ENCODE measurements around the gene RPS6KC1. TPM values are rescaled to one million over a fixed set of nuclear protein-coding genes. Genes with fewer than 3 reads are reported as not detected.

The RPS6KC1 gene
- polyA plus RNA-seq, 4 donors = 5.7 to 11.1 (median 5.8) TPM

- DNase-seq (no peak), FAIRE-seq (no peak)
- Histone ChIP-seq H3K4me1 (ENCODE audit: control insufficient read depth in 3 of 3, insufficient read depth in 2 of 3, low read depth in 1 of 3, low read length in 2 of 3) (no peaks in the 10 kb centered on the region), H3K4me3 (ENCODE audit: low read depth in 1 of 3, low read length in 3 of 3) (no peak overlapping the region), H3K27ac (ENCODE audit: low read depth in 1 of 3, low read length in 2 of 3) (no peak overlapping the region), H3K9me3 (ENCODE audit: control insufficient read depth in 2 of 2, insufficient read depth in 1 of 2, low read depth in 1 of 2, low read length in 1 of 2) (peaks cover 0 to 8% of the 10 kb centered on the region in 2 donors), H3K27me3 (ENCODE audit: control insufficient read depth in 3 of 3, insufficient read depth in 3 of 3, low read length in 3 of 3) (no peaks in the 10 kb centered on the region), H3K36me3 (ENCODE audit: control insufficient read depth in 3 of 3, insufficient read depth in 2 of 3, low read depth in 1 of 3, low read length in 3 of 3) (peaks cover 0 to 6% (median 4%) of the 10 kb centered on the region in 3 donors)
- 61 to 79% (median 72%) methylated on average over 1 of the region's 1 CpG for WGBS, 3 donors
Observed at GRCh38 chr1:213264531-213264930, 213.5 kb downstream of the RPS6KC1 start.

GRCh38 chr1:213266983-213267772 is 216.1 kb downstream of the RPS6KC1 start:
- WGBS, 3 donors = 77 to 88% (median 77%) methylated on average over 2 of the region's 2 CpGs
- H3K27me3 ChIP-seq (ENCODE audit: control insufficient read depth in 3 of 3, insufficient read depth in 3 of 3, low read length in 3 of 3) = no peaks in the 10 kb centered on the region
- no peak overlapping the region for H3K27ac ChIP-seq (ENCODE audit: low read depth in 1 of 3, low read length in 2 of 3)
- no peak for FAIRE-seq
- H3K36me3 ChIP-seq (ENCODE audit: control insufficient read depth in 3 of 3, insufficient read depth in 2 of 3, low read depth in 1 of 3, low read length in 3 of 3) = peaks cover 1 to 6% (median 4%) of the 10 kb centered on the region in 3 donors
- no peaks in the 10 kb centered on the region for H3K4me1 ChIP-seq (ENCODE audit: control insufficient read depth in 3 of 3, insufficient read depth in 2 of 3, low read depth in 1 of 3, low read length in 2 of 3)
- H3K9me3 ChIP-seq (ENCODE audit: control insufficient read depth in 2 of 2, insufficient read depth in 1 of 2, low read depth in 1 of 2, low read length in 1 of 2) = peaks cover 0 to 8% of the 10 kb centered on the region in 2 donors
- no peak overlapping the region for H3K4me3 ChIP-seq (ENCODE audit: low read depth in 1 of 3, low read length in 3 of 3)
- DNase-seq = no peak

- FAIRE-seq = no peak
Observed at GRCh38 chr1:213268221-213268620, 217.2 kb downstream of the RPS6KC1 start.

GRCh38 chr1:213269829-213270228 is 218.8 kb downstream of the RPS6KC1 start:
- Histone ChIP-seq H3K27ac (ENCODE audit: low read depth in 1 of 3, low read length in 2 of 3) (no peak overlapping the region), H3K4me1 (ENCODE audit: control insufficient read depth in 3 of 3, insufficient read depth in 2 of 3, low read depth in 1 of 3, low read length in 2 of 3) (no peaks in the 10 kb centered on the region), H3K4me3 (ENCODE audit: low read depth in 1 of 3, low read length in 3 of 3) (no peak overlapping the region), H3K36me3 (ENCODE audit: control insufficient read depth in 3 of 3, insufficient read depth in 2 of 3, low read depth in 1 of 3, low read length in 3 of 3) (peaks cover 0 to 6% (median 5%) of the 10 kb centered on the region in 3 donors), H3K9me3 (ENCODE audit: control insufficient read depth in 2 of 2, insufficient read depth in 1 of 2, low read depth in 1 of 2, low read length in 1 of 2) (peaks cover 0 to 8% of the 10 kb centered on the region in 2 donors), H3K27me3 (ENCODE audit: control insufficient read depth in 3 of 3, insufficient read depth in 3 of 3, low read length in 3 of 3) (no peaks in the 10 kb centered on the region)
- DNase-seq (no peak), FAIRE-seq (no peak)
- WGBS, 3 donors = 76 to 89% (median 82%) methylated on average over 1 of the region's 1 CpG

More at GRCh38 chr1:213268221-213268620, 217.2 kb downstream of the RPS6KC1 start:
- Histone ChIP-seq H3K36me3 (ENCODE audit: control insufficient read depth in 3 of 3, insufficient read depth in 2 of 3, low read depth in 1 of 3, low read length in 3 of 3) (peaks cover 0 to 6% (median 5%) of the 10 kb centered on the region in 3 donors), H3K4me1 (ENCODE audit: control insufficient read depth in 3 of 3, insufficient read depth in 2 of 3, low read depth in 1 of 3, low read length in 2 of 3) (no peaks in the 10 kb centered on the region), H3K9me3 (ENCODE audit: control insufficient read depth in 2 of 2, insufficient read depth in 1 of 2, low read depth in 1 of 2, low read length in 1 of 2) (peaks cover 0 to 8% of the 10 kb centered on the region in 2 donors), H3K4me3 (ENCODE audit: low read depth in 1 of 3, low read length in 3 of 3) (no peak overlapping the region), H3K27me3 (ENCODE audit: control insufficient read depth in 3 of 3, insufficient read depth in 3 of 3, low read length in 3 of 3) (no peaks in the 10 kb centered on the region), H3K27ac (ENCODE audit: low read depth in 1 of 3, low read length in 2 of 3) (no peak overlapping the region)
- no peak for DNase-seq

GRCh38 chr1:213273546-213273945 is 222.5 kb downstream of the RPS6KC1 start:
- H3K9me3 ChIP-seq (ENCODE audit: control insufficient read depth in 2 of 2, insufficient read depth in 1 of 2, low read depth in 1 of 2, low read length in 1 of 2) = no peaks in the 10 kb centered on the region
- H3K27ac ChIP-seq (ENCODE audit: low read depth in 1 of 3, low read length in 2 of 3) = no peak overlapping the region
- H3K27me3 ChIP-seq (ENCODE audit: control insufficient read depth in 3 of 3, insufficient read depth in 3 of 3, low read length in 3 of 3) = no peaks in the 10 kb centered on the region
- FAIRE-seq = no peak
- no peak overlapping the region for H3K4me3 ChIP-seq (ENCODE audit: low read depth in 1 of 3, low read length in 3 of 3)
- H3K4me1 ChIP-seq (ENCODE audit: control insufficient read depth in 3 of 3, insufficient read depth in 2 of 3, low read depth in 1 of 3, low read length in 2 of 3) = no peaks in the 10 kb centered on the region
- DNase-seq = no peak
- peaks cover 0 to 6% (median 0%) of the 10 kb centered on the region in 3 donors for H3K36me3 ChIP-seq (ENCODE audit: control insufficient read depth in 3 of 3, insufficient read depth in 2 of 3, low read depth in 1 of 3, low read length in 3 of 3)
- WGBS, 3 donors = 71 to 87% (median 80%) methylated on average over 2 of the region's 2 CpGs

GRCh38 chr1:213274140-213274539 is 223.1 kb downstream of the RPS6KC1 start:
- H3K36me3 ChIP-seq (ENCODE audit: control insufficient read depth in 3 of 3, insufficient read depth in 2 of 3, low read depth in 1 of 3, low read length in 3 of 3) = peaks cover 0 to 6% (median 0%) of the 10 kb centered on the region in 3 donors
- H3K27me3 ChIP-seq (ENCODE audit: control insufficient read depth in 3 of 3, insufficient read depth in 3 of 3, low read length in 3 of 3) = no peaks in the 10 kb centered on the region
- H3K4me1 ChIP-seq (ENCODE audit: control insufficient read depth in 3 of 3, insufficient read depth in 2 of 3, low read depth in 1 of 3, low read length in 2 of 3) = no peaks in the 10 kb centered on the region
- H3K27ac ChIP-seq (ENCODE audit: low read depth in 1 of 3, low read length in 2 of 3) = no peak overlapping the region
- FAIRE-seq (no peak), DNase-seq (no peak)
- H3K9me3 ChIP-seq (ENCODE audit: control insufficient read depth in 2 of 2, insufficient read depth in 1 of 2, low read depth in 1 of 2, low read length in 1 of 2) = no peaks in the 10 kb centered on the region
- H3K4me3 ChIP-seq (ENCODE audit: low read depth in 1 of 3, low read length in 3 of 3) = no peak overlapping the region

- H3K36me3 ChIP-seq (ENCODE audit: control insufficient read depth in 3 of 3, insufficient read depth in 2 of 3, low read depth in 1 of 3, low read length in 3 of 3) = peaks cover 0 to 6% (median 0%) of the 10 kb centered on the region in 3 donors
- no peak overlapping the region for H3K4me3 ChIP-seq (ENCODE audit: low read depth in 1 of 3, low read length in 3 of 3)
- H3K4me1 ChIP-seq (ENCODE audit: control insufficient read depth in 3 of 3, insufficient read depth in 2 of 3, low read depth in 1 of 3, low read length in 2 of 3) = no peaks in the 10 kb centered on the region
- H3K9me3 ChIP-seq (ENCODE audit: control insufficient read depth in 2 of 2, insufficient read depth in 1 of 2, low read depth in 1 of 2, low read length in 1 of 2) = no peaks in the 10 kb centered on the region
- DNase-seq = no peak
- 97 to 100% (median 100%) methylated on average over 1 of the region's 1 CpG for WGBS, 3 donors
- H3K27ac ChIP-seq (ENCODE audit: low read depth in 1 of 3, low read length in 2 of 3) = no peak overlapping the region
- H3K27me3 ChIP-seq (ENCODE audit: control insufficient read depth in 3 of 3, insufficient read depth in 3 of 3, low read length in 3 of 3) = no peaks in the 10 kb centered on the region
- no peak for FAIRE-seq
Observed at GRCh38 chr1:213275293-213275692, 224.3 kb downstream of the RPS6KC1 start.

- H3K4me3 ChIP-seq (ENCODE audit: low read depth in 1 of 3, low read length in 3 of 3) = no peak overlapping the region
- H3K27ac ChIP-seq (ENCODE audit: low read depth in 1 of 3, low read length in 2 of 3) = no peak overlapping the region
- no peaks in the 10 kb centered on the region for H3K27me3 ChIP-seq (ENCODE audit: control insufficient read depth in 3 of 3, insufficient read depth in 3 of 3, low read length in 3 of 3)
- DNase-seq (peak in 1 of 2 donors; percentile 43), FAIRE-seq (no peak)
- WGBS, 3 donors = 91 to 98% (median 95%) methylated on average over 2 of the region's 2 CpGs
- peaks cover 0 to 6% (median 0%) of the 10 kb centered on the region in 3 donors for H3K36me3 ChIP-seq (ENCODE audit: control insufficient read depth in 3 of 3, insufficient read depth in 2 of 3, low read depth in 1 of 3, low read length in 3 of 3)
- no peaks in the 10 kb centered on the region for H3K4me1 ChIP-seq (ENCODE audit: control insufficient read depth in 3 of 3, insufficient read depth in 2 of 3, low read depth in 1 of 3, low read length in 2 of 3)
- H3K9me3 ChIP-seq (ENCODE audit: control insufficient read depth in 2 of 2, insufficient read depth in 1 of 2, low read depth in 1 of 2, low read length in 1 of 2) = no peaks in the 10 kb centered on the region
Observed at GRCh38 chr1:213276236-213276635, 225.2 kb downstream of the RPS6KC1 start.
